Endothelial cell of umbilical vein (primary cell): Measurements from ENCODE around the gene AKAP13. TPM values are rescaled to one million over a fixed set of nuclear protein-coding genes. Genes with fewer than 3 reads are reported as not detected.

Experiments
- BruUV-seq: library from RNA; stranded (reverse); fragments of 400-500 nt; replicated peaks from 2 replicates; lab custom pipeline; 2021; lab: Mats Ljungman, UMichigan
- CTCF ChIA-PET: fragments of 300-600, 350-600 bp; sonication (Branson Sonifier 250); formaldehyde crosslinking; loops from one replicate; lab custom pipeline; 2021; ENCODE audit warnings: antibody characterized with exemption, inconsistent platforms; lab: Charles Lee
- POLR2A ChIA-PET: fragments of 300-600, 350-600 bp; sonication (Branson Sonifier 250); formaldehyde crosslinking; loops from one replicate; lab custom pipeline; 2021; ENCODE audit warnings: antibody characterized with exemption, inconsistent platforms; lab: Charles Lee
- DNase-seq: peaks from one replicate; pipeline ENCODE4 v3.0.0-alpha.2; 2011; ENCODE audit warnings: low read depth, low spot score
- FAIRE-seq: peaks from 2 replicates; lab custom pipeline; 2011; peaks lifted over from hg19 to GRCh38; lab: Jason Lieb, UNC
- H2AFZ ChIP-seq: 2 replicates; pipeline ENCODE4 v1.6.0; 2012; ENCODE audit warnings: low read depth, low read length, control low read depth, inconsistent platforms
- H3K27ac ChIP-seq: 2 replicates; pipeline ENCODE4 v1.5.1; 2011; ENCODE audit warnings: low read depth, mild to moderate bottlenecking, control low read depth, low read length, moderate library complexity; ENCODE audit not compliant: insufficient read depth
- H3K27me3 ChIP-seq, 2 experiments: 2 replicates each; pipeline versions ENCODE4 v1.6.0 to v1.6.1; 2011; ENCODE audit warnings: low read length in 2 of 2, mixed read lengths in 1 of 2; ENCODE audit not compliant: control insufficient read depth in 2 of 2, insufficient read depth in 2 of 2
- H3K36me3 ChIP-seq, 2 experiments: 2 replicates in 1 of 2; 3 replicates in 1 of 2; pipeline ENCODE4 v1.5.1; 2011; ENCODE audit warnings: low read length in 2 of 2, mild to moderate bottlenecking in 1 of 2, moderate library complexity in 1 of 2; ENCODE audit not compliant: control insufficient read depth in 2 of 2, insufficient read depth in 2 of 2; ENCODE audit errors: extremely low read depth in 1 of 2
- H3K4me1 ChIP-seq: 3 replicates; pipeline ENCODE4 v1.5.1; 2011; ENCODE audit warnings: mild to moderate bottlenecking, low read length; ENCODE audit not compliant: control insufficient read depth, insufficient read depth; ENCODE audit errors: extremely low read depth
- H3K4me2 ChIP-seq: 2 replicates; pipeline ENCODE4 v1.6.1; 2011; ENCODE audit warnings: low read length, control low read depth, mixed read lengths; ENCODE audit not compliant: insufficient read depth
- H3K4me3 ChIP-seq, 3 experiments: fragments of 200-600 bp in 1 of 3; sonication (generic), shearing (Covaris generic) in 1 of 3; replicated peaks in 1 of 3; 2 replicates each; pipeline ENCODE4 v1.5.1; 2011 to 2016; ENCODE audit warnings: control low read depth in 3 of 3, low read length in 3 of 3, mild to moderate bottlenecking in 2 of 3, inconsistent platforms in 1 of 3, low read depth in 1 of 3, moderate library complexity in 1 of 3; ENCODE audit not compliant: insufficient read depth in 1 of 3
- H3K79me2 ChIP-seq: 2 replicates; pipeline ENCODE4 v1.6.0; 2012; ENCODE audit warnings: low read length, inconsistent platforms; ENCODE audit not compliant: control insufficient read depth, insufficient read depth
- H3K9ac ChIP-seq: replicated peaks from 2 replicates; pipeline ENCODE3; 2011; ENCODE audit warnings: low read length, control low read depth; ENCODE audit not compliant: insufficient read depth; ENCODE audit errors: extremely low read depth
- H3K9me1 ChIP-seq: replicated peaks from 3 replicates; pipeline ENCODE4 v1.6.0; 2011; ENCODE audit warnings: mild to moderate bottlenecking, low read length; ENCODE audit not compliant: control insufficient read depth, insufficient read depth; ENCODE audit errors: extremely low read depth
- H3K9me3 ChIP-seq: replicated peaks from 2 replicates; pipeline ENCODE4 v1.5.1; 2012; ENCODE audit warnings: low read length, inconsistent platforms; ENCODE audit not compliant: control insufficient read depth, insufficient read depth
- H4K20me1 ChIP-seq: replicated peaks from 2 replicates; pipeline ENCODE3; 2011; ENCODE audit warnings: mild to moderate bottlenecking, low read length; ENCODE audit not compliant: control insufficient read depth, insufficient read depth; ENCODE audit errors: extremely low read depth
- EZH2 ChIP-seq: IDR thresholded peaks from 2 replicates; pipeline ENCODE4 v1.6.1; 2012; ENCODE audit warnings: borderline replicate concordance, low read depth, mild to moderate bottlenecking, moderate library complexity, low read length, inconsistent platforms; ENCODE audit not compliant: severe bottlenecking
- FOS ChIP-seq: IDR thresholded peaks from 2 replicates; pipeline ENCODE4 v1.6.1; 2011; ENCODE audit warnings: mild to moderate bottlenecking, low read length, moderate library complexity, borderline replicate concordance; ENCODE audit not compliant: insufficient read depth
- GATA2 ChIP-seq: IDR thresholded peaks from 2 replicates; pipeline ENCODE4 v1.7.0; 2011; ENCODE audit warnings: low read depth, mild to moderate bottlenecking, moderate library complexity, mixed read lengths, low read length; ENCODE audit not compliant: insufficient read length, insufficient read depth
- JUN ChIP-seq: IDR thresholded peaks from 2 replicates; pipeline ENCODE4 v1.6.1; 2011; ENCODE audit warnings: borderline replicate concordance, low read depth; ENCODE audit not compliant: insufficient read length, insufficient read depth
- MYC ChIP-seq: IDR thresholded peaks from one replicate; pipeline ENCODE4 v1.6.1; 2011; ENCODE audit warnings: mild to moderate bottlenecking, low read depth, low read length
- POLR2A ChIP-seq: IDR thresholded peaks from 2 replicates; pipeline ENCODE4 v1.6.1; 2012; ENCODE audit warnings: low read depth, mild to moderate bottlenecking, control low read depth, low read length
- POLR2AphosphoS5 ChIP-seq: IDR thresholded peaks from 2 replicates; pipeline ENCODE4 v1.6.1; 2012; ENCODE audit warnings: low read depth, mild to moderate bottlenecking, control low read depth, low read length, moderate library complexity; ENCODE audit not compliant: insufficient read depth
- dilution Hi-C: fragments of 300-500 bp; cut with MboI; formaldehyde crosslinking; loops from one replicate; pipeline ENCODE4 v1.15.0; 2019; ENCODE audit warnings: low sequenced_read_pairs; ENCODE audit not compliant: extremely low pct_ligation_motif_present
- intact Hi-C: fragments of 100-400 bp; cut with micrococcal nuclease; formaldehyde crosslinking; loops from one replicate; pipeline ENCODE4 v1.10.0; 2022
- polyA plus RNA-seq, 4 experiments: library from polyadenylated mRNA; depleted of rRNA in 3 of 4; stranded (reverse) in 3 of 4; unstranded in 1 of 4; fragments of >200 nt; gene quantifications; 2 replicates each; pipeline versions ENCODE4 v1.2.1 to v1.2.3, GENCODE V29; 2011 to 2012; ENCODE audit warnings: missing spikeins in 1 of 4
- total RNA-seq: library from RNA; stranded (reverse); gene quantifications from 2 replicates; pipeline ENCODE4 v1.2.3, GENCODE V29; 2021
- TF ChIP-seq, protein P1 (sequence below): IDR thresholded peaks from 2 replicates; pipeline ENCODE4 v1.6.1; 2011; ENCODE audit not compliant: insufficient read depth, insufficient read length
- TF ChIP-seq, protein P2 (sequence below), 2 donors: IDR thresholded peaks; 1 replicate in 1 of 2; 2 replicates in 1 of 2; pipeline ENCODE4 v1.5.1; 2011; ENCODE audit warnings: low read length in 2 of 2, mild to moderate bottlenecking in 2 of 2, moderate library complexity in 2 of 2, control low read depth in 1 of 2, inconsistent platforms in 1 of 2, low read depth in 1 of 2; ENCODE audit not compliant: insufficient read depth in 1 of 2; ENCODE audit errors: extremely low read depth in 1 of 2

The AKAP13 gene
- total and polyA plus RNA-seq, 2 donors (not counting 3 experiments of a cell fraction or from before 2014, with no cell fraction given), result 22.8 to 87.8 TPM

DNA sequence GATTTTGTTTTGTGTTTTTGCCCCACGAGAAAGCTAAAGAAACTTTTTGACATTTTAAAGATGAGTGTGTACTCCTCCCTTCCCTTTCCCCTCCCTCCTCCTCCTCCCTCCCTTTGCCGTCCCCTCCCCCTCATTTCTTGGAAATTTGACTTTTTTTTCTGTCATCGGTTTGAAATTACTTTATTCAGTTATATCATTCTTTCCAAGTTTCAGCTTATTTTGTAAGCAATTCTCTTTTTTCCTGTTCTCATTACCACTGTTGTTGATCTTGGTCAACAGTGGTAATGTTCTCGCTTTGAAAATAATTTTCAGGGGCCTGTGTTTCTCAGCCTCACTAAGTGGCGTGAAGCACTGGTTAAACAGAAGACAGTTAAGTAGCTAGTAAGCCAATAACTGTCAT is 178.4 kb downstream of the AKAP13 start:
- H3K79me2 ChIP-seq, result no peaks in the 10 kb centered on the region
- no peaks in the 10 kb centered on the region for H3K9me3 ChIP-seq
- no peak overlapping the region for H2AFZ ChIP-seq
- no peak overlapping the region for H3K9ac ChIP-seq
- intact Hi-C loops, result no loop called here
- H3K4me1 ChIP-seq, result no peaks in the 10 kb centered on the region
- FAIRE-seq, result no peak
- no peaks in the 10 kb centered on the region for H4K20me1 ChIP-seq
- dilution Hi-C loops, result no loop called here
- no peak overlapping the region for H3K27ac ChIP-seq
- POLR2A ChIA-PET, result interaction anchor here (0.6 kb wide), 1 partner anchor 178 kb away, joined by 6 read pairs; the partner anchor contains the start of gene AKAP13
- H3K4me3 ChIP-seq, result no peak overlapping the region
- no TSS peak for BruUV-seq
- CTCF ChIA-PET, result interaction anchor here (0.7 to 1.7 kb wide), 6 partner anchors 11 to 240 kb away, joined by 3 to 8 read pairs (median 3); no protein-coding TSS in a partner anchor
- H3K36me3 ChIP-seq, result no peaks in the 10 kb centered on the region
- H3K4me2 ChIP-seq, result no peak overlapping the region
- TF ChIP-seq MYC, result no peak
- TF ChIP-seq EZH2, result no peak
- no peak for TF ChIP-seq GATA2
- TF ChIP-seq, protein P1, sequence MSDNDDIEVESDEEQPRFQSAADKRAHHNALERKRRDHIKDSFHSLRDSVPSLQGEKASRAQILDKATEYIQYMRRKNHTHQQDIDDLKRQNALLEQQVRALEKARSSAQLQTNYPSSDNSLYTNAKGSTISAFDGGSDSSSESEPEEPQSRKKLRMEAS, result no peak
- TF ChIP-seq POLR2AphosphoS5, result no peak
- TF ChIP-seq JUN, result no peak
- no peak for TF ChIP-seq POLR2A
- TF ChIP-seq FOS, result no peak
- TF ChIP-seq, protein P2, sequence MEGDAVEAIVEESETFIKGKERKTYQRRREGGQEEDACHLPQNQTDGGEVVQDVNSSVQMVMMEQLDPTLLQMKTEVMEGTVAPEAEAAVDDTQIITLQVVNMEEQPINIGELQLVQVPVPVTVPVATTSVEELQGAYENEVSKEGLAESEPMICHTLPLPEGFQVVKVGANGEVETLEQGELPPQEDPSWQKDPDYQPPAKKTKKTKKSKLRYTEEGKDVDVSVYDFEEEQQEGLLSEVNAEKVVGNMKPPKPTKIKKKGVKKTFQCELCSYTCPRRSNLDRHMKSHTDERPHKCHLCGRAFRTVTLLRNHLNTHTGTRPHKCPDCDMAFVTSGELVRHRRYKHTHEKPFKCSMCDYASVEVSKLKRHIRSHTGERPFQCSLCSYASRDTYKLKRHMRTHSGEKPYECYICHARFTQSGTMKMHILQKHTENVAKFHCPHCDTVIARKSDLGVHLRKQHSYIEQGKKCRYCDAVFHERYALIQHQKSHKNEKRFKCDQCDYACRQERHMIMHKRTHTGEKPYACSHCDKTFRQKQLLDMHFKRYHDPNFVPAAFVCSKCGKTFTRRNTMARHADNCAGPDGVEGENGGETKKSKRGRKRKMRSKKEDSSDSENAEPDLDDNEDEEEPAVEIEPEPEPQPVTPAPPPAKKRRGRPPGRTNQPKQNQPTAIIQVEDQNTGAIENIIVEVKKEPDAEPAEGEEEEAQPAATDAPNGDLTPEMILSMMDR (IDR thresholded peaks at IDR 0.05; ENCODE audit: extremely low read depth in 1 of 2, insufficient read depth in 1 of 2, low read depth in 1 of 2, low read length in 2 of 2), result no peak
- no peaks in the 10 kb centered on the region for H3K9me1 ChIP-seq
- no peak for DNase-seq
- H3K27me3 ChIP-seq, result no peaks in the 10 kb centered on the region
